ENCODE data around the gene ADARB2. TPM values are rescaled to one million over a fixed set of nuclear protein-coding genes. Genes with fewer than 3 reads are reported as not detected.

ADARB2 gene
- total RNA-seq, 1 donor from 2014 or later: 0.80 TPM

- H3K27me3 ChIP-seq (ENCODE audit: low read depth): no peaks in the 10 kb centered on the region
- H3K27ac ChIP-seq: no peak overlapping the region
- peaks cover 15% of the 10 kb centered on the region for H3K9me3 ChIP-seq
- no peaks in the 10 kb centered on the region for H3K36me3 ChIP-seq
- H3K4me3 ChIP-seq: no peak overlapping the region
- TF ChIP-seq CTCF (IDR thresholded peaks at IDR 0.05): no peak
- intact Hi-C loops (cut with DNase I): no loop called here
- ATAC-seq (no peak), DNase-seq (no peak)
- no peaks in the 10 kb centered on the region for H3K4me1 ChIP-seq
Observed at GRCh38 chr10:1142596-1142995, 594.7 kb downstream of the ADARB2 start.

- Histone ChIP-seq H3K4me1 (no peaks in the 10 kb centered on the region), H3K9me3 (peaks cover 15% of the 10 kb centered on the region), H3K27me3 (ENCODE audit: low read depth) (no peaks in the 10 kb centered on the region), H3K36me3 (no peaks in the 10 kb centered on the region), H3K27ac (no peak overlapping the region), H3K4me3 (no peak overlapping the region)
- TF ChIP-seq CTCF (IDR thresholded peaks at IDR 0.05): no peak
- intact Hi-C loops (cut with DNase I): no loop called here
- ATAC-seq (no peak), DNase-seq (no peak)
Observed at GRCh38 chr10:1141701-1142100, 595.6 kb downstream of the ADARB2 start.

- intact Hi-C loops (cut with DNase I): no loop called here
- no peaks in the 10 kb centered on the region for H3K4me1 ChIP-seq
- TF ChIP-seq CTCF (IDR thresholded peaks at IDR 0.05): no peak
Observed at GRCh38 chr10:1141261-1141660, 596.1 kb downstream of the ADARB2 start.

GRCh38 chr10:1138529-1138928, 598.8 kb downstream of the ADARB2 start:
- H3K9me3 ChIP-seq: peaks cover 7% of the 10 kb centered on the region
- H3K4me3 ChIP-seq: no peak overlapping the region
- H3K27ac ChIP-seq: no peak overlapping the region
- no peak for DNase-seq
- no peaks in the 10 kb centered on the region for H3K27me3 ChIP-seq (ENCODE audit: low read depth)
- intact Hi-C loops (cut with DNase I): no loop called here
- H3K36me3 ChIP-seq: no peaks in the 10 kb centered on the region
- H3K4me1 ChIP-seq: no peaks in the 10 kb centered on the region
- no peak for TF ChIP-seq CTCF (IDR thresholded peaks at IDR 0.05)
- no peak for ATAC-seq

More at GRCh38 chr10:1141261-1141660, 596.1 kb downstream of the ADARB2 start:
- Histone ChIP-seq H3K9me3 (peaks cover 12% of the 10 kb centered on the region), H3K4me3 (no peak overlapping the region), H3K36me3 (no peaks in the 10 kb centered on the region), H3K27me3 (ENCODE audit: low read depth) (no peaks in the 10 kb centered on the region), H3K27ac (no peak overlapping the region)
- DNase-seq: no peak
- no peak for ATAC-seq

GRCh38 chr10:1137499-1138163, 599.7 kb downstream of the ADARB2 start:
- TF ChIP-seq CTCF (IDR thresholded peaks at IDR 0.05): no peak

More at GRCh38 chr10:1137499-1138163, 599.7 kb downstream of the ADARB2 start:
- ATAC-seq: no peak
- no peak for DNase-seq
- no peak overlapping the region for H3K27ac ChIP-seq
- intact Hi-C loops (cut with DNase I): no loop called here
- no peaks in the 10 kb centered on the region for H3K27me3 ChIP-seq (ENCODE audit: low read depth)
- H3K36me3 ChIP-seq: no peaks in the 10 kb centered on the region
- peaks cover 7% of the 10 kb centered on the region for H3K9me3 ChIP-seq
- H3K4me3 ChIP-seq: no peak overlapping the region
- H3K4me1 ChIP-seq: no peaks in the 10 kb centered on the region
